CD4-positive, alpha-beta T cell treated with Interleukin-17A for 1 hour (primary cell): ENCODE measurements around the gene ATG3.
"Not testable (repeated sequence)": the region's sequence is repeated elsewhere in the genome, so short reads cannot be mapped to it uniquely, and the experiment has no call there.

Experiments used
- DNase-seq: peaks from one replicate; pipeline ENCODE4 v3.0.0-alpha.2; 2020

ATG3 gene

DNA sequence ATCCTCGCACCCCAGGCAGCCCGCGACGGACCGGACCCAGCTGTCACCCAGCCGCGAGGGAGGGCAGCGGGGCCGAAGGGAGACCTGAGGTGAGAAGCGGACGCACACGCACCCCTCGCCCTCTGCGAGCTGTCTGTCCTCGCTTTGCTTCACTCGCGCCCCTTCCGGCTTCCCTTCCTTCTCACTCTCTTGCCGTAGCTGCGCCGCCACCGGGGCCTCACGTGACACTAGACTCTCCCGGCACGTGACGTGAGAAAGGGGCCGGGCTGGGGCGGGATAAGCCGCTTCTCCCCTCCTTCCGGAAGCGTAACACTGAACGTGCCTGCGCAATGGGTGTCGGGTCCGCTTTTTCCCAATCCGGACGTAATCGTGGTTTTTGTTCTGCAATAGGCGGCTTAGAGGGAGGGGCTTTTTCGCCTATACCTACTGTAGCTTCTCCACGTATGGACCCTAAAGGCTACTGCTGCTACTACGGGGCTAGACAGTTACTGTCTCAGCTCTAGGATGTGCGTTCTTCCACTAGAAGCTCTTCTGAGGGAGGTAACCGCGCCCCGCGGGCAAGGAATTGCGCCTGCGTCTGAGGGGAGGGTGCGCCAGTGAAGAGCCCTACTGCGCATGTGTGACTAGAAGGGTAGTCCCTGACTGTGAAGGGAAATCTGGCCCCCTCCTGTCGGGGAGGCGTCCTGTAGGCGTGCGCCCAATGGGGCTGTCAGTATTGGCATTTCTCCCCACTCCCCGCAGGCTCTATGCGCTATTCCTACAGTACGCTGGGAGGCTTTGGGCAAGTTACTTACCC is at the start of gene ATG3, which contains the start of gene SLC35A5:
TSS of gene ATG3 (minus strand) at position 229 of the 796 bp plus-strand sequence. CDS start 434 bp downstream, outside the sequence.
TSS of gene SLC35A5 (plus strand) at position 312 of the 796 bp plus-strand sequence. CDS start 1,359 bp downstream, outside the sequence.
- DNase-seq = peak; percentile 99

DNA sequence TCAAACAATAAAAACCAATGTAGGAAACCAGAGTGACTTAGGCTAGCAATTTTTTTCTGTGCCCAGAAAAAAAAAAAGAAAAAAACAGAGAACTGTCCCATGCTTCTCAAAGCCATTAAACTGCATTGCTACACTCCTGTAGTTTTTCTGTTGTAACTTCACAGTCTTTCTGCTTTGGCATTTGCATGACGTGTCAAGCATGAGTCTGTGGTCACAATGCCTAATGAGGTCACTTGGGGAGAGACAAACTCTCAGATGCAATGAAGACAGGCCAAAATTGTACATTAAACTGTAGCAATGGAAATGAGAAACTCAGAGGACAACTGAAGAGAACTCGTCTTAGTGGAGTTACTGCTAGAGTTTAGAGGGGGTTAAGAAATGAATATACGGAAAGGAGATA is 48.4 kb upstream of the ATG3 start:
- no peak for DNase-seq

DNA sequence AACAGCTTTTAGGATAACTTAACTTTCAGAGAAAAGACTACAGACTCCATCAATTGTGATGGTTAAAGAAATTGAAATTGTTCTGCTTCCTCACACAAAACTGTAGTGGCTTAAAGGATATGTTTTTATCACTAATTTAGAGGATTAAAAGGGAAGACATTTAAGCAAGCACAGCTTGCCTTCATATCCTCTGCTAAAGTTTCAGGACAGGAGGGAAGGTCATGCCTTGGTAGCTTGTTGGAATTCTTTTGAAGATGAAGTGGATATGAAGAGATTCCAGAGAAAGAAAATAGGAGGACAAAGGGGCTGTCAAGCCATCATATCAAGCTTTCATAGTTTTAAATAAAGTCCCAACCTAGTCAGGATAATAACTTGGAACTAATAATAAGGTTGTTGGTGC is 46.1 kb upstream of the ATG3 start:
- DNase-seq = no peak

DNA sequence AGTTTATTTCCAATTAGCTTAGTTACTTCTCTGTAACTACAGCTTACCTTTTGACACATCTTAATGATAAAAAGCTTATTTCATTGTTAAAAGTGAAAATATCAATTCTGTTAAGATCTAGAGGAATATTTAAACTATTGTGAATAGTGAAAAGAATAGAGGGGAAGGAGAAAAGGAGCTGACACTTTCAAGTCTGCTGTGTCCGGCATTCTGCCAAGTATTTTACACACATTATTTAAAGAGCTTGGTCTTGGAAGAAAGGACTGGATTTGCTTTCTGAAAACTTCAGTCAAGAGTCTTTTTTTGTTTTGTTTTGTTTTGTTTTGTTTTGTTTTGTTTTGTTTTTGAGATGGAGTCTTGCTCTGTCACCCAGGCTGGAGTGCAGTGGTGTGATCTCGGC is 44.3 kb upstream of the ATG3 start:
- DNase-seq = no peak

DNA sequence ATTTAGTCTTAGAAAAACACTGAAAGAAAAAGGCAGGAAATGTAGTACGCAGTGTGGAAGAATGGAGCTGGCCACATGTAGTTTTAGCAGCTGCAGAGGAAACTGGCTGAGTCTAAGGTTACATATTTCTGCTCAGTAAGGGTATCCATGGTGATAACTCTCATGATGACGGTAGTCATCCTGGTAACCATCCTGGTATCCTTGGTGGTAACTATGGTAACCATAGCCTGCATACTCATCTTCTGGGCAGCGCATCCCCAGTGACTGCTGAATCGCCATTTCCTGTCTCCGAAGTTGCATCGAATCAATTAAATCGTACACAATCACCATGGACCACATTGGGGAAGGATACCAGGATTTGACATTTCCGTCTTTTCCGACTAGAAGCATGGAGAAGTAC is 43.5 kb upstream of the ATG3 start:
- DNase-seq = no peak

DNA sequence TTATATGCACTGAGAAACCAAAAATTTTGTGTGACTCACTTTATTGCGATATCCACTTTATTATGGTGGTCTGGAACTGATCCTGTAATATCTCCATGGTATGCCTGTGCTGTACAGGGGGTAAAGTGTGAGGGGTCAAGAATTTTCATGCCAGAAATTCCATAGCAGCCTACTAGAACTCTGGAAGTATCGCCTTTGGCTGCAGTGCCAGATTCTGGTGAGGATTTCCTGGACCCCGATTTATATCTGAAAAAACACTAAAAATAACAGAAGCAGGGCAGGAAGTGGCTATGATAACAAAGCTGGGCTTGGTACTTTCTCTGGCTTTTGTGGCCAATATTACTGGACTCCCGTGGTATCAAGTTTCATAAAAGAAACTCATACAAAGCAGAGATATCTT is 42.8 kb upstream of the ATG3 start:
- no peak for DNase-seq

DNA sequence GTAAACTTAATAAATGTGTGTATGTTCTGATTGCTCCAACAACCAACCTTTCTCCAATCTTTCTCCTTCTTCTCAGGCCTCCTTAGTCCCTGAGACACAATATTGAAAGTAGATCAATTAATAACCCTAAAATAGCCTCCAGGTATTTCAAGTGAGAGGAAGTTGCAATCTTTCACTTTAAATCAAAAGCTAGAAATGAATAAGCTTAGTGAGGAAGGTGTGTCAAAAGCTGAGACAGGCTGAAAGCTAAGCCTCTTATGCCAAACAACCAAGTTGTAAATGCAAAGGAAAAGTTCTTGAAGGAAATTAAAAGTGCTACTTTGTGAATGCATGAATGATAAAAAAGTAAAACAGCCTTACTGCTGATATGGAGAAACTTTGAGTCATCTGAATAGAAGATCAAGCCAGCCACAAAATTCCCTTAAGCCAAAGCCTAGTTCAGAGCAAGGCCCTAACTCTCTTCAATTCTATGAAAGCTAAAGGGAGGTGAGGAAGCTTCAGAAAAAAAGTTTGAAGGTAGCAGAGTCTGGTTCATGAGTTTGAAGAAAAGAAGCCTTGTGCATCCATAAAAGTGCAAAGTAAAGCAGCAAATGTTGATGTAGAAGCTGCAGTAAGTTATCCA is 40.6 kb upstream of the ATG3 start:
- no peak for DNase-seq

DNA sequence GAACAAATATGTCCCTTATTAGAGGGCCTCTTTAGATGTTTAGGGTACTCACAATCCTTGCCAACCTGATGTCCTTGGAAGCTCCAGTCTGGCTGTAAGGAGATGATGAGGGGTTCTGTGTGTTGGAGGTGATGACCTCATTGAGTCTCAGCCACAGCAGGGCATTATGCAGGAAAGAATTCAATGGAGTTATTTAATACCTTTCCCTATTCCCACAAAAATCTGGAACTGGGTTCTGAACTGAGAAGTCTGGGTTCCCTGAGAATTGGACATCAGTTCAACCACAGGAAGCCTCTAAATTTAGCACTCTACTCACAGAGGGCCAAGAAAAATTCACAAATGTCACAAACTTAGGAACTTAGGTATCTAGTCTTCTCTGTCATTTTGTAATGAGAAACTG is 37.0 kb upstream of the ATG3 start:
- DNase-seq = no peak

DNA sequence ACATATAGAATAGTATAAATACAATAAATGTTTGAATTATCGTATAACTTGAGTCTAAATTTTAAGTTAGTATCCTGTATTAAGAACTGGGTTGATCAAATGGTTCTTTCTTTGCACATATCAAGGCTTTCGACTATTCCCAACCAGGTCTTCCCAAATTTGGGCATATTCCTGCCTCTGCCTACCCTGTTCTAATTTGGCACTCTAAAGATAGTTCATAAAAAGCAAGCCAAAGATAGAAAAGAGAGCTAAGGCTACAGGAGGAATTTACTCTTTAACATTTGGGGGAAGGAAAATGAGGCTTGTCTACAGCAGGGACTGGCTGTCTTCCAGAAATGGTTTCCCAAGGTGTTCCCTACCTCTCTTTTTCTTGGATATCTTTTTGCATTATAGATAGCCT is 36.2 kb upstream of the ATG3 start:
- DNase-seq = no peak

DNA sequence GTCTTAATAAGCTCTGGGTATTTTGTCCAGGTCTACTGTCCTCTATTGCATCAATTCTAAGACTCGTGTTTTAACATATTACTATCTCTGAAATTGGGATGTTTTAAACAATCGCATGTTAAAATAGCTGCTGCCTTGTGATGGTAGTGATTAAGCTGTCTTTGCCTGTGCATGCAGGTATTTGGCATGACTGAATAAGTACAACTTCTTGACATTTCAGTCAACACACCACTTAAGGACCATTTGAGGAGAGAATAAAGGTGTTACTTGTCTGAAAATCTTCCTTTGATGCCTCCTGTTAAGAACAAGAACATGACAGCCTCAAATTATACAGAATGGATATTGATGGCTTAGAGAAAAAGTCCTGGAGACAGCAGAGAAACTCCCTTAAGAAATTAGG is 33.1 kb upstream of the ATG3 start:
- DNase-seq = no peak

DNA sequence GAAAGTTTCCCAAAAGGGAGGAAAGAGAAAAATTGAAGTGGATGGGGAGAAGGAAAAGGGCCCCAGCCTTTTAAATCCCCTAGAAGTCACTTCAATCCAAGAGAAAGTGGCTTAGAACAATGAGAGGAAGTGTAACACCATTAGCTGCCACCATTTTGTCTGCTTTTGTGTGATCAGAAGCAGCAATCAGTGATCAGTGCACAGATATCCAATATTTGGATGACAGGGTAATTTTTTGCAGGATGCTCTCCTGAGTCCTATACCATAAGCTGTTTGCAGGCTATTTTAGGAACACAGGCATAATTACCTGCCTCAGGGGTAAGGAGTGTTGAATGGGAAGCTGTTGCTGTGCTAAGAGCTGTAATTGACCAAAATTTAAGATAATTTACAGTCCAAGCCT is 31.5 kb upstream of the ATG3 start:
- no peak for DNase-seq

DNA sequence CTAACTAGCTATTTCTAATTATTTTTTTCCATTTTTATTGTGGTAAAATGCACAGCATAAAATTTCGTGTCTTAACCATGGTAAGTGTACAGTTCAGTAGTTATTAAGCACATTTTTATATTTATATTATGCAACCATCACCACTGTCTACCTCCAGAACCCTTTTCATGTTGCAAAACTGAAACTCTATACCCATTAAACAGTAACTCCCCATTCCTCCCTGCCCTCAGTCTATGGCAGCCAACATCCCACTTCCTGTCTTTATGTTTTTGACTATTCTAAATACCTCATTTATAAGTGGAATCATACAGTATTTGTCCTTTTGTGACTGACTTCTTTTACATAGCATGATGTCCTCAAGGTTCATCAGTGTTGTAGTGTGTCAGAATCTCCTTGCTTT is 25.6 kb upstream of the ATG3 start:
- no peak for DNase-seq

DNA sequence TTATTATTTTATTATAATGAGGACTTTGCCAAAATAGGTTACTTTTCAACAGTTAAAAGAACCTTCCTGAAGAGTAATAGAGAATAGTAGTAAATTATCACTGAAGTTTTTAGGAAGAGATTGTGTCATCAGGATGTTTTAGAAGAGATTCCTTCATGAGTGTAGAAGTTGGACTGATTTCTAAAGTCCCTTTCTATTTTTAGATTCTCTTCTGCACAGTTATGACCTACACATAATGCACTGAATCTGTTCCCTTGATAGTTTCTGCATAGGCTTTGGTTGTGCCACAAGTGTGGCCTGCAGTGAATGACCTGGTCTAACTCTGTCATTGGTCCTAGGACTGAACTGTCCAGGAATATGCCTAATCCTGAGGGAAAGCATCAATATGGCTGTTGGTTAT is 24.0 kb upstream of the ATG3 start:
- no peak for DNase-seq

DNA sequence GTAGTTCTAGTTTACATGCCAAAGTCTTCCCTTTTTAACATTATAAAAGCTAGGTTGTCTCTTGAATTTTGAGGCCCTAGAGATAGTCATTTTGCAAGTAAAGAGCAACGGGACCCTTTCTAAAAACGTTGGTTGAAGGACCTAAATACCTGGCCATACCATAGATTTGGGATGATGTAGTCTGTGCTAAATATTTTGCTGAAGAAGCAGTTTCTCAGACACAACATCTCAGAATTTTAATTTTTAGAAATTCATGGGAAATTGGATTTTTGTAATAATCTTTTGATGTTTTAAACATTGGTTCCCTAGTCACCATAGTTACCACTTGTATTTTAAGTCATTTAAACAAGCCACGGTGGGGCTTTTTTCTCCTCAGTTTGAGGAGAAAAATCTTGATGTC is 21.3 kb upstream of the ATG3 start:
- no peak for DNase-seq

DNA sequence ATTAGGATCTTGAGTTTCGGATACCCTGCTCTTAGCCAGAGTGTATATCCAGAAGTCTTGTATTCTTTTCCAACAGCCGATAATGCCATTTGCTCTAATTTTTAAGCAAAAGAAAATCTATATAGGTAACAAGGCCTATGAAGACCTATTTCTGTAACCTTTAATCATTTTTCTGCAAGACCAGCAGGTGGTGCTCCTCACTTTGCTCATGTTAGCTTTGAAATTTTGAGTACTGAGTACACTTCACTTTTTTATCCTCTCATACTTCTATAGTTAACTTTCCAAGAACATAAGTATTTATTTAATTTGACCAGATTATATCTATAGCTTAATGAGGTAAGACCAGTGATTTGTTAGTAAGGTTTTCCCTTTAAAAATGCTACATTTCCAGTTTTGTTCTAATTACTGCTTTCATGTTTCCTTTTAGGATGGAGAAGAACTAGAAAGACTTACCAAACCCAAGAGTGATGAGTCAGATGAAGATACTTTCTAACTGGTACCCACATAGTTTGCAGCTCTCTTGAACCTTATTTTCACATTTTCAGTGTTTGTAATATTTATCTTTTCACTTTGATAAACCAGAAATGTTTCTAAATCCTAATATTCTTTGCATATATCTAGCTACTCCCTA is 20.6 kb upstream of the ATG3 start:
- DNase-seq = peak; percentile 42

DNA sequence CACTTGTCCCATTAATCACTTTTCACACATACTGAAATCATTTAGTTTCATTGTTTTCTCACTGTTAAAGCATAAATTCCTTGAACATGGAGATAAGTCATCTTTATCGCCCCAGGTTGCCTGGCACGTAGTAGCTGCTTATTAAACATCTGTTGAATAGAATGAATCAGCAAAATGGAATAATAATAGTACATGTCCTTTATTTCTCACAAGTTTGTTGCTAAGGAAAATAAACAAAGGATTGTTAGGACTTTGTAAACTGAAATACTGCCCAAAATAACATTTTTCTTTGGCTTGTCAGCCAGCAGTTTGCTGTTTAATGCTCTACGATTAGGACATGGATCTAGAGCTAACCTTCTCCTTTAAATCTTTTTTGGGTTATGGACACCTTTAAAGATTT is 17.9 kb upstream of the ATG3 start:
- no peak for DNase-seq

DNA sequence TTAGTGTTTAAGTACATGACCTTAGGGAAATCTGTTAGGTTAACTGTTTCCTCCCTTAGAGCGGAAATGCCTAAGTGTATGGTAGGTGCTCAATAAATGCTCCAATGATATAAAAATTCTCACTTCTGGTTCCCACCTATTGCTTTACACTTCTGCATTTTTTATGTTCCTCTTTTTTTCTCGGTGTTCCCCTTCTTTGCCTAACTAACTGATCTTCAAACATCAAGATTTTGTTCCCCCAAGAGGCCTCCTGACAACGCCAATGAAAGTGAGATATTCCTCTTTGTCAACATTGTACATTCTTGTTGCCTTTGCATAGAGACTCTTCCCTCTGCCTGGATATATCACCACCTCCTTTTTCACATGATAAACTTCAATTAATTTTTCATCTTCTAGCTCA is 17.5 kb upstream of the ATG3 start:
- no peak for DNase-seq

DNA sequence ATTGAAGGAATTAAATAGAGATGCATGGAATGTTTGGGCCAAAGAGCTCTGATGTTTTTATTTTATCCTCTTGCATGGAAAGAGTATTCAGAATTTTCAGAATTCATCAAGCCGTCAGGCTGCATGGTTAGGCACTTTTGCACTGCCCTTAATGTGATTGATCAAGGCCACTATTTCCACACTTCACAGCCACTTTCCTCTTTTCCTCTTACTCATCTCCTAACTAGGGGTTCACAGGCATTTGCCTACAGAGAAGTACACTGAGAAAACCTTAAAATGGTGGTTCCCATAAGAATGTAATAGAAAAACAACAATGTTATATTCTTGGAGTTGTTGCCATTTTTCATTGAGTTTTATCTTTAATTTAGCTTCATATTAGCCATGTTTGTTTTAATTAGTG is 10.9 kb upstream of the ATG3 start:
- no peak for DNase-seq

DNA sequence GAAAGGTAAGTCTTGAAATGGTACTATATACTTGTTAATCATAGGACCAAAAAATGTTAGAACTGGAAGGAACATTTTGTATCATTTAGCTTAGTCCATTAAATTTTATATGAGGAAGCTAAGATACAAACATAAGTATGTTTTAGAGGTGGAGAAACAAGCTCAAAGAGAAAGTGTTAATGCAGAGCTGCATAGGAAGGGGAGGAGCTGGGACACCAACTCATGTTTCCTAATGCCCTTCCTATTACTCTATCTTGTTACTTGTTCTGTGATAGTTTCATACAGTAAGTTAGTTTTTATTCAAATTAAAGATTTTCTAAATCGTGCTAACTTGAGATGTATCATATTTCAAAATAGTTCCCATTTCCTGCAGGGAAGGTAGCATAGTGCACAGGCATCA is 7.5 kb upstream of the ATG3 start:
- no peak for DNase-seq

DNA sequence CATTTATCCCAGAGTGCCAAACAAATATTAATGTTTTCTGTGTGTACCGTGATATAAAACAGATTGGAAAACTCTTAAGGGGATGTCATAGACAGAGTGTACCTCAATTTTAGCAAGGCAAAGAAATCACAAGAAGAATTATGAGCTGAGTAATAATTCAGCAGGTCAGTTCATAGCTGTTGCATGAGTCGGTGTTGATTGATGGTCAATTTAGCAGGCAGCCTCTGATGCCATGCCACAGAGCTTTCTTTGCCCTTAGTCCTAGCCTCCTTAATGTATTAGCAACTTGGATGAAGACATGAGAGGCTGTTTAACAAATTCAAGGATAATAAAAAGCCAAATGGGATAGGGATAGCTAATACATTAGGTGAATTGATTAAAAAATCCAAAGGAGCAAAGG is 6.9 kb upstream of the ATG3 start:
- no peak for DNase-seq

DNA sequence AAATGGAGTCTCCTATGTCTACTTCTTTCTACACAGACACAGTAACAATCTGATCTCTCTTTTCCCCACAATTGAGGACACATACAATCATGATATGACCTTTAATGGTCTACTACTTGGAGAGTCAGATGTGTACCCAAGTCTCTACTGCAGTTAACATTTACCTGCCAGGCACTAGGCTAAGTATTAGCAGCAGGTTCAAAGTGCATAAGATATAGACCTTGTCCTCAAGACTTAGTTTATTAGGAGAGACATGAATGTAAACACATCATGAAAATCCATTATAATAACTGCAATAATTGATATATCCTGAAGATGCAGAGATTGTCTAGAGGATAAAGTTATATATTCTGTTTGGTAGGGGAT is 3.2 kb upstream of the ATG3 start:
- DNase-seq = no peak

DNA sequence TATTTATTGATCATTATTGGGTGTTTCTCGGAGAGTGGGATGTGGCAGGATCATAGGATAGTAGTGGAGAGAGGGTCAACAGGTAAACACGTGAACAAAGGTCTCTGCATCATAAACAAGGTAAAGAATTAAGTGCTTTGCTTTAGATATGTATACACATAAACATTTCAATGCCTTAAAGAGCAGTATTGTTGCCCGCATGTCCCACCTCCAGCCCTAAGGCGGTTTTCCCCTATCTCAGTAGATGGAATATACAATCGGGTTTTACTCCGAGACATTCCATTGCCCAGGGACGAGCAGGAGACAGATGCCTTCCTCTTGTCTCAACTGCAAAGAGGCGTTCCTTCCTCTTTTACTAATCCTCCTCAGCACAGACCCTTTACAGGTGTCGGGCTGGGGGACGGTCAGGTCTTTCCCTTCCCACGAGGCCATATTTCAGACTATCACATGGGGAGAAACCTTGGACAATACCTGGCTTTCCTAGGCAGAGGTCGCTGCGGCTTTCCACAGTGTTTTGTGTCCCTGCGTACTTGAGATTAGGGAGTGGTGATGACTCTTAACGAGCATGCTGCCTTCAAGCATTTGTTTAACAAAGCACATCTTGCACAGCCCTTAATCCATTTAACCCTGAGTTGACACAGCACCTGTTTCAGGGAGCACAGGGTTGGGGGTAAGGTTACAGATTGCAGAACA is 2.6 kb upstream of the ATG3 start:
- not testable (repeated sequence) for DNase-seq

DNA sequence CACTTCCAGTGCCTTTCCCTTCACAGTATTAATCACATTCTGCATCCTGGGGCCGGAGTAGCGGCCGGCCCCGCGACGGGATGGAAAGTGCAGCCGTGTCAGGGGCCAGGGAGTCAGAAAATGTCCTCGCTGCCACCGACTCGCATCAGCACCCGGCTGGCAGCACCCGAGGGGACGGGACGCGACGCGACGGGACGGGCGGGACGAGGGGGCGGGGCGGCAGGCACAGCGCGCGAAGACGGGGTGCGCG is 353 bp downstream of the ATG3 start:
- no peak for DNase-seq
